Amniotic epithelial cell (primary cell): ENCODE data around the gene LEO1.

ENCODE experiments used
- DNase-seq: peaks from one replicate; pipeline ENCODE4 v3.0.0-alpha.2; 2010; ENCODE audit warnings: low read depth

Gene LEO1

DNA sequence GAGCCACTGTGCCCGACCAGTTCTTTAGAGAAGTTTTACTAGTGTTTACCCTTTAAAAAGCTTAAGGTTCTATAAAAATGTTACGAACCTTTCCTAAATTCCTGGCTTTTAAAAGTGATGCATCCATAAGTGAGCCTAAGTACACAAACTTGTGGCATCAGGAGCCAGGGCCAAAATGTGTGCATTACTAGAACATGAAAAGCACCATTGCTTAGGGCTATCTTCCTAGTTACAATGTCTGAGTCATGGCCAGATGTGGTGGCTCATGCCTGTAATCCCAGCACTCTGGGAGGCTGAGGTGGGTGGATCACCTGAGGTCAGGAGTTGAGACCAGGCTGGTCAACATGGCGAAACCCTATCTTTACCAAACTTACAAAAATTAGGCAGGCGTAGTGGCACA lies 39.9 kb downstream of the LEO1 start:
- DNase-seq = peak; percentile 40

DNA sequence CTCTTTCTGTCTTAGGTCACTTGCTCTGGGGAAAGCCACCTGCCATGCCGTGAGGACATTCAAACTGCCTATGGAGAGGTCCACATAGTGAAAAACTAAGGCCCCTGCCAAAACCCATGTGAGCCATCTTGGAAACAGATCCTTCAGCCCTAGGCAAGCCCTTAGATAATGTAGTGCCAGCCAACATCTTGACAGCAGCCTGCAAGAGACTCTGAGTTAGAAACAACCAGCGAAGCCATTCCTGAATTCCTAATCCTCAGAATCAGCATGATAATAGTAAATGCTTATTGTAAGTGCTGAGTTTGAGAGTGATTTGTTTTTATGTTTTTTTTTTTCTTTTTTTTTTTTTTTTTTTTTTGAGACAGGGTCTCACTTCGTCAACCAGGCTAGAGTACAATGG lies 40.6 kb downstream of the LEO1 start:
- DNase-seq = no peak

DNA sequence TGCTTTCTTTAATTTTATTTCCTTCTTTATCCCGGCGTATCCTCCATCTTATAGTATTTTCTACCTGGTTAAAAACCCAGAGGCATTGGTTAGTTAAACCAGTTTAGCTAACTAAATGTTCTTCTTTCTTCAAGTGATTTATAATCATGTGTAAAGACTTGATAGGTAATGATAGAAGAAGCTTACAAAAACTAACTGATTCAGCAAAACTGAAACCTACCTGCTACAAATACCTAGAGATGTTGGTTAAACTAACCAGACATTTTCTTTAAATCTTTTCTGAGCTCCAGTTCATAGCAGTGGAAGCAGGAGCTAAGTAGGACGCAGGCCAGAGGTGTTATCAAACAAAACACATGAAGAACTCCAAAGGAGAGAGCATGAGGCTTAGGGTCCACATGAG lies 44.8 kb downstream of the LEO1 start:
- DNase-seq = no peak

GRCh38 chr15:51924156-51925068 lies 47.2 kb downstream of the LEO1 start:
- DNase-seq = no peak

DNA sequence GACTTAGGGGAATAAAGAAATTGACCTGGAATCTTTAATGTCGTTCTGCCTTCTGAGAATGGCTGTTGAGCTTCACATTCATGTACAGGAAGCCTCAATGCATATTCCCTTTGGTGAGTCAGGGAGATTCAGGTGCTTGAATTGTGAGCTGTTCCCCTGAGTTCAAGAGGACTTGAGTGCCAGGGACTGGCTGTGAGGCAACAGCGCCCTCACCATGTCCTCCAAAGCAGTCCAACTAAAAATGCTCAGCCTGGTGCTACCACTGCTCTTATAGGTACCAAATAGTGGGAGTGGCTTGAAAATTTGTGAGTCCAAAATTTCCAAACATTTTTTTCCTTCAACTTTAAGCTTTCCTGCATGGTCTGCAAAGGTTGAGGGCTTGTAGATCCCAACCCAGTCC lies 54.1 kb downstream of the LEO1 start:
- DNase-seq = peak; percentile 48

DNA sequence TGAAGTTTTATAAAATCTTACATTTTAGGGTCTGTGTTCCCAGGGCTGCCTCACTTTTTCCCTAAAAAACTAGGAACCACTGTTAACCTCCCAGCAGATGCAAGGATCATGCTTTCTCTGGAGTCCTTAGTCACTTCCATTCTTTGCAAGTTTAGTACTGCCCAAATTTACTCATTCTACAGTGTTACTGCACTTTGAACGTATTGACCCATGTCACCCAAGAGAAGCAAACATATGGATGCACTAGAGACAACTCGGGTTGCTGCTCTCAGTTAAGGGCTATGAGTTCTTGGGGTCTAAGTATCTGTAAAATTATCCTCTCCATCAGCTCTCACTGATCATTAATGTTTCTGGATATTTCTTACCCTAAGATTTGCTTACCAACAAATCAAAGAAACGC lies 59.0 kb downstream of the LEO1 start:
- DNase-seq = no peak

DNA sequence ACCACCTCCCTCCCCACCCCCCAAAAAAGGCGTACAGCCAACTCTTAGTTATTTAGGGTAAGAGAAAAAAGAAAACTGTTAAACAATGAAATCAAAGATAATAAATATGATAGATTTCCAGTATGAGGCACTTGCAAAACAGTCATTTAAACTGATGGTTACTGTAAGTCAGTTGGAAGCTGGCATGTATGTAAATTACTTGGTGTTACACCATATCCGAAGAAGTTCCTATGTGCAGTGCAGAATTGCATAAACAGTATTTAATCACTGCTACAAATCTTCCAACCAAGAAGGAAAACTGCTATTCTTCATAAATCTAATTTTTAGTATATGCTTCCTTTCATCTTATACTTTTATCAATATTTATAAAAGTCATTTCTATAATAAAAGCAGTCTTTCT lies 62.0 kb downstream of the LEO1 start:
- peak; percentile 60 for DNase-seq

- peak; percentile 47 for DNase-seq
Observed at GRCh38 chr15:51908316-51908715, 63.3 kb downstream of the LEO1 start.

- DNase-seq = no peak
Observed at GRCh38 chr15:51907136-51907862, 64.3 kb downstream of the LEO1 start.

- DNase-seq = no peak
Observed at GRCh38 chr15:51904931-51905330, 66.6 kb downstream of the LEO1 start.

DNA sequence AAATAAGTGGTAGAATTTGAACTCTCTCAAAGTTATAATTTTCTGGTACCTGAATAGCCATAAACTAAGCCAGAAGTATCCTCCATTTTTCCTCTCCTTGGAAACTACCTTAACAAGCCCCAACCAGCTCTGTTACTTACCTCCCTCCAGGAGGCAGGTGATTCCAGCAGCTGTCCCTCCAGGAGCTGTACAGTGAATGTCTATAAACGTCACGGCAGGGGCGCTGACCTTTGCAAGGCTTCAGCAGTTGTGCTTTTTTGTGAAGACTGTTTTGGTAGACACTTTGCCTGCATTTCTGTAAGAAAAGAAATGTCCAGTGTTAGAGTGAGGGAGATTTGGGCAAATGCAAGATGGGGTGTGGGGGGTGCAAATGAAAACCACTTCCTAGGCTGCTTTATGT lies 67.2 kb downstream of the LEO1 start:
- DNase-seq = no peak

- no peak for DNase-seq
Observed at GRCh38 chr15:51889486-51889885, 82.1 kb downstream of the LEO1 start.

- DNase-seq = peak; percentile 28
Observed at GRCh38 chr15:51888593-51889195, 82.9 kb downstream of the LEO1 start.
